HG03097 (cell line): Measurements from ENCODE around the gene MRTO4.
"Not testable (repeated sequence)": the region's sequence is repeated elsewhere in the genome, so short reads cannot be mapped to it uniquely, and the experiment has no call there.

Experiments
- ATAC-seq: cut with Tn5 transposase; IDR thresholded peaks from one replicate; pipeline ENCODE4 v1.9.1; 2021; ENCODE audit not compliant: unreplicated experiment, low FRiP score

MRTO4 gene

GRCh38 chr1:19269427-19270342 lies 18.1 kb downstream of the MRTO4 start:
- not testable (repeated sequence) for ATAC-seq

GRCh38 chr1:19270343-19270730 lies 18.7 kb downstream of the MRTO4 start:
- not testable (repeated sequence) for ATAC-seq

- ATAC-seq: no peak
Measured at GRCh38 chr1:19272064-19272463, 20.5 kb downstream of the MRTO4 start.

GRCh38 chr1:19273106-19273843 lies 21.7 kb downstream of the MRTO4 start:
- no peak for ATAC-seq

GRCh38 chr1:19273844-19274531 lies 22.4 kb downstream of the MRTO4 start:
- not testable (repeated sequence) for ATAC-seq

GRCh38 chr1:19274636-19275035 lies 23.0 kb downstream of the MRTO4 start:
- ATAC-seq: no peak

GRCh38 chr1:19283891-19284290 lies 32.3 kb downstream of the MRTO4 start:
- no peak for ATAC-seq

GRCh38 chr1:19284881-19285280 lies 33.3 kb downstream of the MRTO4 start:
- ATAC-seq: no peak

GRCh38 chr1:19285366-19285765 lies 33.8 kb downstream of the MRTO4 start:
- ATAC-seq: not testable (repeated sequence)

- not testable (repeated sequence) for ATAC-seq
Measured at GRCh38 chr1:19285807-19286206, 34.2 kb downstream of the MRTO4 start.

GRCh38 chr1:19287436-19288185 lies 36.0 kb downstream of the MRTO4 start:
- ATAC-seq: no peak

GRCh38 chr1:19288324-19289241 lies 37.0 kb downstream of the MRTO4 start, which contains the start of gene AKR7A3:
TSS of gene AKR7A3 (minus strand) at chr1:19288770. CDS start at chr1:19288709, 61 bp downstream.
- ATAC-seq: not testable (repeated sequence)

GRCh38 chr1:19289244-19289643 lies 37.6 kb downstream of the MRTO4 start:
- ATAC-seq: no peak

- no peak for ATAC-seq
Measured at GRCh38 chr1:19294638-19295037, 43.0 kb downstream of the MRTO4 start.

GRCh38 chr1:19300211-19300610 lies 48.6 kb downstream of the MRTO4 start:
- ATAC-seq: no peak

- ATAC-seq: not testable (repeated sequence)
Measured at GRCh38 chr1:19304081-19304480, 52.5 kb downstream of the MRTO4 start.

- ATAC-seq: no peak
Measured at GRCh38 chr1:19305880-19306279, 54.3 kb downstream of the MRTO4 start.

- ATAC-seq: no peak
Measured at GRCh38 chr1:19306941-19307340, 55.3 kb downstream of the MRTO4 start.
